Measurements from ENCODE around the gene OR13A1.

DNA sequence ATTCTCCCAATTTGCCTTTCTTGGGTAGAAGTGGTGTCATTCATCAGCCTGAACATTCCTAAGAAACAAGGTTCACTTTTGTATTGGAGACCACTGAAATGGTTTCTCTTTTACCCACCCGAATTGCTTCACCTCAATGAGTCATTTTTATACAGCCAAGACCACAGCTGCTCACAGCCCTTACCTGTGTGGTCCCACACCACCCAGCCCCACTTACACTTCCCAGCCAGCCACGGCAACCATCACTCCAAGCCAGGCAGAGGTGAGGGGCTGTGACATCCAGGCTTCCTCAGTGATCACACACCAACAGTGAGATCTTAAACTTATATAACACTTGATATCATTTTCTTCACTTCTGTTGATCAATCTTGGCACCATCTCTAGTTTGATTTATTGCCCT is 20.7 kb downstream of the OR13A1 start:
- TF ChIP-seq CTCF (IDR thresholded peaks at IDR 0.05; ENCODE audit: low read depth, low read length), result no peak
- TF ChIP-seq EZH2phosphoT487 (IDR thresholded peaks at IDR 0.05; ENCODE audit: low read depth), result no peak
